GM12878 (cell line): ENCODE results near the gene SIGMAR1. TPM values are rescaled to one million over a fixed set of nuclear protein-coding genes. Genes with fewer than 3 reads are reported as not detected.

Experiments
- ATAC-seq: fragments of 200-7000 bp; cut with Tn5 transposase; 3 replicates; pipeline ENCODE4 v1.9.1; 2020; ENCODE audit warnings: mild to moderate bottlenecking, moderate library complexity
- BruUV-seq: library from RNA; stranded (reverse); fragments of 400-500 nt; replicated peaks from 2 replicates; lab custom pipeline; 2021; lab: Mats Ljungman, UMichigan
- CTCF ChIA-PET: fragments of 300-600 bp; sonication (Branson Sonifier 250); formaldehyde crosslinking; extraction: SDS; loops from one replicate; lab custom pipeline; 2021; ENCODE audit warnings: inconsistent platforms; lab: Yijun Ruan, JAX
- POLR2A ChIA-PET: fragments of 350-600 bp; formaldehyde crosslinking; extraction: SDS; loops from one replicate; lab custom pipeline; 2021; ENCODE audit warnings: inconsistent platforms; lab: Charles Lee
- RAD21 ChIA-PET: fragments of 300-600 bp; sonication (Branson Sonifier 250); formaldehyde crosslinking; loops from one replicate; lab custom pipeline; 2023; ENCODE audit warnings: antibody characterized with exemption; ENCODE audit not compliant: unreplicated experiment; lab: Charles Lee
- SMC1A ChIA-PET: fragments of 300-600 bp; sonication (Branson Sonifier 250); formaldehyde crosslinking; loops from one replicate; lab custom pipeline; 2023; ENCODE audit not compliant: unreplicated experiment, uncharacterized antibody; lab: Charles Lee
- DNase-seq: peaks from one replicate; pipeline ENCODE4 v3.0.0-alpha.2; 2011; ENCODE audit warnings: low read depth, low spot score
- FAIRE-seq: peaks from 3 replicates; lab custom pipeline; 2011; peaks lifted over from hg19 to GRCh38; lab: Jason Lieb, UNC
- H2AFZ ChIP-seq: 2 replicates; pipeline ENCODE4 v1.6.0; 2011; ENCODE audit warnings: low read depth, low read length, control low read depth; ENCODE audit not compliant: control insufficient read depth
- H3K27ac ChIP-seq: 2 replicates; pipeline ENCODE4 v1.5.1; 2011; ENCODE audit warnings: control low read depth; ENCODE audit not compliant: control insufficient read depth, insufficient read depth
- H3K27me3 ChIP-seq, 2 experiments: replicated peaks in 1 of 2; 2 replicates each; pipeline versions ENCODE4 v1.6.0 to v1.6.1; 2011; ENCODE audit warnings: low read length in 1 of 2; ENCODE audit not compliant: control insufficient read depth in 2 of 2, insufficient read depth in 2 of 2
- H3K36me3 ChIP-seq, 2 experiments: 2 replicates each; pipeline ENCODE4 v1.5.1; 2011; ENCODE audit warnings: low read length in 1 of 2; ENCODE audit not compliant: control insufficient read depth in 2 of 2, insufficient read depth in 2 of 2
- H3K4me1 ChIP-seq: 2 replicates; pipeline ENCODE4 v1.6.1; 2011; ENCODE audit warnings: mild to moderate bottlenecking, low read length, moderate library complexity, mixed read lengths; ENCODE audit not compliant: control insufficient read depth, insufficient read depth
- H3K4me2 ChIP-seq: 2 replicates; pipeline ENCODE4 v1.6.0; 2011; ENCODE audit warnings: control low read depth; ENCODE audit not compliant: control insufficient read depth, insufficient read depth
- H3K4me3 ChIP-seq: fragments of 200-600 bp; sonication (generic); 2 replicates; pipeline ENCODE4 v1.5.1; 2016
- H3K79me2 ChIP-seq: 2 replicates; pipeline ENCODE4 v1.6.0; 2011; ENCODE audit warnings: low read length; ENCODE audit not compliant: control insufficient read depth, insufficient read depth
- H3K9ac ChIP-seq: 2 replicates; pipeline ENCODE4 v1.8.0; 2011; ENCODE audit warnings: low read length, control low read depth, mixed read lengths; ENCODE audit not compliant: control insufficient read depth, insufficient read depth
- H3K9me3 ChIP-seq: replicated peaks from 3 replicates; pipeline ENCODE4 v1.5.1; 2011; ENCODE audit warnings: mild to moderate bottlenecking, low read length; ENCODE audit not compliant: control insufficient read depth, insufficient read depth
- H4K20me1 ChIP-seq: 2 replicates; pipeline ENCODE4 v1.6.0; 2011; ENCODE audit not compliant: control insufficient read depth, insufficient read depth
- ATF2 ChIP-seq: IDR thresholded peaks from 2 replicates; pipeline ENCODE4 v1.6.1; 2012; ENCODE audit warnings: low read length, inconsistent platforms
- CHD1 ChIP-seq: IDR thresholded peaks from 2 replicates; pipeline ENCODE4 v1.6.1; 2012; ENCODE audit warnings: low read depth, low read length, improper control_type of control experiment
- ESRRA ChIP-seq: IDR thresholded peaks from 2 replicates; pipeline ENCODE4 v1.6.1; 2012; ENCODE audit warnings: mild to moderate bottlenecking, low read length, improper control_type of control experiment
- IRF5 ChIP-seq: fragments of 450-650 bp; IDR thresholded peaks from 2 replicates; pipeline ENCODE4 v1.6.1; 2017; ENCODE audit warnings: borderline replicate concordance
- LARP7 ChIP-seq: fragments of 450-650 bp; IDR thresholded peaks from 2 replicates; pipeline ENCODE4 v1.6.1; 2017; ENCODE audit warnings: mild to moderate bottlenecking
- NKRF ChIP-seq: fragments of 450-650 bp; conservative IDR thresholded peaks from 2 replicates; pipeline ENCODE4 v1.6.1; 2017; ENCODE audit warnings: mild to moderate bottlenecking, moderate library complexity
- NR2C1 ChIP-seq: fragments of 450-650 bp; IDR thresholded peaks from 2 replicates; pipeline ENCODE4 v1.6.1; 2017; ENCODE audit warnings: antibody characterized with exemption, mild to moderate bottlenecking, moderate library complexity
- RELB ChIP-seq: fragments of 450-650 bp; IDR thresholded peaks from 2 replicates; pipeline ENCODE4 v1.6.1; 2017; ENCODE audit warnings: low read depth, mild to moderate bottlenecking, moderate library complexity
- SUPT20H ChIP-seq: IDR thresholded peaks from 2 replicates; pipeline ENCODE4 v1.6.1; 2011; ENCODE audit warnings: low read depth, mild to moderate bottlenecking, low read length, moderate library complexity, borderline replicate concordance; ENCODE audit not compliant: control insufficient read depth
- SUZ12 ChIP-seq: fragments of 200-600 bp; sonication (generic); IDR thresholded peaks from one replicate; pipeline ENCODE4 v1.6.1; 2018; ENCODE audit warnings: antibody characterized with exemption, mild to moderate bottlenecking; ENCODE audit not compliant: unreplicated experiment
- WRNIP1 ChIP-seq: IDR thresholded peaks from 2 replicates; pipeline ENCODE4 v1.6.1; 2011; ENCODE audit warnings: low read depth, low read length, improper control_type of control experiment, borderline replicate concordance
- WGBS: methylation state at CpG from one replicate; pipeline ENCODE4 v1.1.6; 2016; ENCODE audit warnings: low lambda C conversion rate; ENCODE audit not compliant: insufficient replicate concordance, insufficient coverage; ENCODE audit errors: missing lambda C conversion rate; 5-methylcytosine and 5-hydroxymethylcytosine counted together
- in situ Hi-C: fragments of 300-500 bp; cut with MboI; formaldehyde crosslinking; loops from 9 replicates; pipeline ENCODE4 v1.14.3; 2018; ENCODE audit warnings: mixed read lengths
- intact Hi-C: fragments of 100-400 bp; cut with micrococcal nuclease; formaldehyde crosslinking; loops from one replicate; pipeline ENCODE4 v1.14.2; 2022; ENCODE audit not compliant: unreplicated experiment
- polyA plus RNA-seq, 11 experiments: library from polyadenylated mRNA; depleted of rRNA in 4 of 11; unstranded in 6 of 11; stranded (reverse) in 5 of 11; fragments of >200 nt; fragmentation: Nextera tagmentation in 4 of 11; fragmentation: Illumina TruSeq in 1 of 11; extraction: Ambion mirVana in 4 of 11; extraction: Trizol in 1 of 11; gene quantifications; 1 replicate in 1 of 11; 2 replicates in 10 of 11; pipeline versions ENCODE4 v1.2.1 to v1.2.3, GENCODE V29; 2011 to 2016; ENCODE audit warnings: inconsistent platforms in 2 of 11, missing spikeins in 2 of 11, low read depth in 1 of 11
- total RNA-seq, 4 experiments: library from RNA; depleted of rRNA in 3 of 4; stranded (reverse); fragments of >200 nt in 3 of 4; fragmentation: Illumina TruSeq in 1 of 4; extraction: Trizol in 1 of 4; gene quantifications; 2 replicates each; pipeline versions ENCODE4 v1.2.1 to v1.2.3, GENCODE V29; 2013 to 2021

Gene SIGMAR1
- total and polyA plus RNA-seq, 10 of the 15 experiments (the other 5 are each of a cell fraction or from before 2014, with no cell fraction given): 7.1 to 133 (median 69.5) TPM

GRCh38 chr9:34665381-34666250 is 28.0 kb upstream of the SIGMAR1 start (continued):
- TF ChIP-seq NKRF (no peak; the same call in 1 of the 2 replicates), WRNIP1 (no peak), RELB (peak; percentile 32; the same call in 1 of the 2 replicates)
- TF ChIP-seq, all 136 proteins: peak for 19

GRCh38 chr9:34665067-34665380 is 27.4 kb upstream of the SIGMAR1 start:
- WGBS: 3% methylated on average over 15 of the region's 26 CpGs
- H3K4me3 ChIP-seq: peak overlapping the region; percentile 97
- H3K79me2 ChIP-seq: no peaks in the 10 kb centered on the region
- peak overlapping the region; percentile 87 for H2AFZ ChIP-seq
- intact Hi-C loops (no loop called here), in situ Hi-C loops (no loop called here)
- BruUV-seq: no TSS peak
- no peaks in the 10 kb centered on the region for H3K27me3 ChIP-seq
- peak overlapping the region; percentile 96 for H3K4me2 ChIP-seq
- no peak for FAIRE-seq
- ChIA-PET RAD21 (interaction anchor here (0.9 to 1.7 kb wide), 3 partner anchors 27 to 44 kb away, joined by 3 to 7 read pairs (median 5); partner anchors contain the start of genes DCTN3 and SIGMAR1), SMC1A (interaction anchor here (0.7 to 1.1 kb wide), 2 partner anchors 18 to 21 kb away, joined by 3 read pairs; no protein-coding TSS in a partner anchor), POLR2A (interaction anchor here (0.6 kb wide), 1 partner anchor 406 kb away, joined by 5 read pairs; no protein-coding TSS in a partner anchor), CTCF (interaction anchor here (0.5 to 3.2 kb wide), 13 partner anchors 9 to 1620 kb away, joined by 3 to 23 read pairs (median 3); partner anchors contain the start of genes GALT, MYORG and SIGMAR1)
- no peaks in the 10 kb centered on the region; the same call in 2 of the 3 replicates for H3K9me3 ChIP-seq
- no peaks in the 10 kb centered on the region for H4K20me1 ChIP-seq
- peak overlapping the region; percentile 39; the same call in 1 of the 2 replicates for H3K9ac ChIP-seq
- no peak overlapping the region for H3K27ac ChIP-seq
- H3K36me3 ChIP-seq: no peaks in the 10 kb centered on the region
- peaks cover 9% of the 10 kb centered on the region for H3K4me1 ChIP-seq
- DNase-seq: no peak
- ATAC-seq: peak; percentile 35
- TF ChIP-seq LARP7 (0 out of 2 replicates have a peak, but pooled peaks have one; percentile 2), ATF2 (no peak), IRF5 (no peak), SUPT20H (no peak), SUZ12 (no peak), NR2C1 (0 out of 2 replicates have a peak, but pooled peaks have one; percentile 21), CHD1 (no peak), ESRRA (no peak)
